ENCODE results near the gene BRCA2. TPM values are rescaled to one million over a fixed set of nuclear protein-coding genes. Genes with fewer than 3 reads are reported as not detected.

BRCA2 gene
- total RNA-seq, 4 donors from 2014 or later, result 0.49 to 2.1 (median 0.90) TPM

GRCh38 chr13:32419862-32420261 is 104.6 kb downstream of the BRCA2 start:
- intact Hi-C loops (cut with DNase I; ENCODE audit: low total_unique reads), result no loop called here
- no peak for DNase-seq (ENCODE audit: low spot score in 2 of 2)
- TF ChIP-seq POLR2A (IDR thresholded peaks at IDR 0.05), result no peak
- TF ChIP-seq, protein P1, sequence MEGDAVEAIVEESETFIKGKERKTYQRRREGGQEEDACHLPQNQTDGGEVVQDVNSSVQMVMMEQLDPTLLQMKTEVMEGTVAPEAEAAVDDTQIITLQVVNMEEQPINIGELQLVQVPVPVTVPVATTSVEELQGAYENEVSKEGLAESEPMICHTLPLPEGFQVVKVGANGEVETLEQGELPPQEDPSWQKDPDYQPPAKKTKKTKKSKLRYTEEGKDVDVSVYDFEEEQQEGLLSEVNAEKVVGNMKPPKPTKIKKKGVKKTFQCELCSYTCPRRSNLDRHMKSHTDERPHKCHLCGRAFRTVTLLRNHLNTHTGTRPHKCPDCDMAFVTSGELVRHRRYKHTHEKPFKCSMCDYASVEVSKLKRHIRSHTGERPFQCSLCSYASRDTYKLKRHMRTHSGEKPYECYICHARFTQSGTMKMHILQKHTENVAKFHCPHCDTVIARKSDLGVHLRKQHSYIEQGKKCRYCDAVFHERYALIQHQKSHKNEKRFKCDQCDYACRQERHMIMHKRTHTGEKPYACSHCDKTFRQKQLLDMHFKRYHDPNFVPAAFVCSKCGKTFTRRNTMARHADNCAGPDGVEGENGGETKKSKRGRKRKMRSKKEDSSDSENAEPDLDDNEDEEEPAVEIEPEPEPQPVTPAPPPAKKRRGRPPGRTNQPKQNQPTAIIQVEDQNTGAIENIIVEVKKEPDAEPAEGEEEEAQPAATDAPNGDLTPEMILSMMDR (IDR thresholded peaks at IDR 0.05), result no peak
- H3K4me3 ChIP-seq (ENCODE audit: low read depth, poor library complexity, severe bottlenecking), result no peak overlapping the region
- WGBS, 2 donors, result 95% methylated on average over 2 of the region's 2 CpGs

DNA sequence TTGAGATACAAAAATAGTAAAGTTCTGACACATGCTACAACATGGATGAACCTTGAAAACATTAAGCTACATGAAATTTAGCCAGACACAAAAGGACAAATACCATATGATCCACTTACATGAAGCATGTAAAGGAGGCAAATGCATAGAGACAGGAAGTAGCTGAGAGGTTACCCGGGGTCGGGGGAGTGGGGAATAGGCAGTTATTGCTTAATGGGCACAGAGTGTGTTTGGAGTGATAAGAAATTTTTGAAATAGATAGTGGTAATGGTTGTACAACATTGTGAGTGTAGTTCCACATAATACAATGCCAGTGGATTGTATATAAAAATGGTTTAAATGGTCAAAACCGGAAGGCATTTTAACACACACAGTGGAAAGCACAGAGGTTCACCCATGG is 108.3 kb downstream of the BRCA2 start:
- DNase-seq (ENCODE audit: low spot score in 2 of 2), result no peak
- intact Hi-C loops (cut with DNase I; ENCODE audit: low total_unique reads), result no loop called here
- 89% methylated on average over 3 of the region's 3 CpGs for WGBS, 2 donors
- no peak overlapping the region for H3K4me3 ChIP-seq (ENCODE audit: low read depth, poor library complexity, severe bottlenecking)
- no peak for TF ChIP-seq POLR2A (IDR thresholded peaks at IDR 0.05)
- TF ChIP-seq, protein P1 (IDR thresholded peaks at IDR 0.05), result no peak

GRCh38 chr13:32425158-32425557 is 109.8 kb downstream of the BRCA2 start:
- intact Hi-C loops (cut with DNase I; ENCODE audit: low total_unique reads), result no loop called here
- no peak overlapping the region for H3K4me3 ChIP-seq (ENCODE audit: low read depth, poor library complexity, severe bottlenecking)
- no peak for DNase-seq (ENCODE audit: low spot score in 2 of 2)
- TF ChIP-seq, protein P1 (IDR thresholded peaks at IDR 0.05), result no peak
- no peak for TF ChIP-seq POLR2A (IDR thresholded peaks at IDR 0.05)
- WGBS, 2 donors, result 88 to 90% methylated on average over 7 of the region's 7 CpGs

DNA sequence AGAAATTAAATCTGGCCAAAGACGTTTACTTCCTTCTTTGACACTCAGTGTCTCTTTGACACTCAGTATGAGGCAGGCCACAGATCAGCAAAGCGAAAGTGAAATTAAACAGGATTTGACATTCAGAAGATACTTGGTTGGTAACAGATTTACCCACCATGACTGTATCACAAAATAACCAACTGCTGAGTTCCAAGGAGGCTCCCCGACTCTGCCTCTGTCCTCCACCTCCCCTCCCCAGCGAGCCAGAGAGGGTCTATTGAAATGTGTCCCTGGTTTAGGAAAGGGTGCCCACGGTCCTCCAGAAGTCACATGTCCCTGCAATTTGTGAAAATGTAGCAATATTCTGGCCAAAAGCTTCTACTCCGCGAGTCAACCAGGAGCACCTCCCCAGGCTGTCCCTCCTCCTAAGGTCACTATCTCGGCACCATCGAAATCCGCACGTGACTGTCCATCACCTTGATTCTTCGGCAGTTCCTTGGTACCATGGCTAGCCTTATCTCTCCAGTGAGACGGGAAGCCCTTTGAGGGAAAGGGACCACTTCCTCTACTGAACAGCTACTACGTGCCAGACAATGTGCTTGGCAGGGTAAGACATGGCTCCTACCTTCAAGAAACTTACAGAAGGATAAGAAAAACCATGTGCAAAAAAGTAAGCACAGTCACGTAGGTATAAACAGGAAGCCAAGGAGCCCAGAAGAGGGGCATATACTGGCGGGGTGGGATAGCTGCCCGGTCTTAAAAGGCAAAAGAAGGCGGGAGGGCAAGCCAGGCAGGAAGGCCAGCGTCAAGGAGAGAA is 111.1 kb downstream of the BRCA2 start:
- TF ChIP-seq, protein P1 (IDR thresholded peaks at IDR 0.05), result no peak
- TF ChIP-seq POLR2A (IDR thresholded peaks at IDR 0.05), result no peak
- DNase-seq (ENCODE audit: low spot score in 2 of 2), result no peak
- intact Hi-C loops (cut with DNase I; ENCODE audit: low total_unique reads), result no loop called here
- WGBS, 2 donors, result 34 to 36% methylated on average over 19 of the region's 19 CpGs
- peak overlapping the region; percentile 74 for H3K4me3 ChIP-seq (ENCODE audit: low read depth, poor library complexity, severe bottlenecking)

DNA sequence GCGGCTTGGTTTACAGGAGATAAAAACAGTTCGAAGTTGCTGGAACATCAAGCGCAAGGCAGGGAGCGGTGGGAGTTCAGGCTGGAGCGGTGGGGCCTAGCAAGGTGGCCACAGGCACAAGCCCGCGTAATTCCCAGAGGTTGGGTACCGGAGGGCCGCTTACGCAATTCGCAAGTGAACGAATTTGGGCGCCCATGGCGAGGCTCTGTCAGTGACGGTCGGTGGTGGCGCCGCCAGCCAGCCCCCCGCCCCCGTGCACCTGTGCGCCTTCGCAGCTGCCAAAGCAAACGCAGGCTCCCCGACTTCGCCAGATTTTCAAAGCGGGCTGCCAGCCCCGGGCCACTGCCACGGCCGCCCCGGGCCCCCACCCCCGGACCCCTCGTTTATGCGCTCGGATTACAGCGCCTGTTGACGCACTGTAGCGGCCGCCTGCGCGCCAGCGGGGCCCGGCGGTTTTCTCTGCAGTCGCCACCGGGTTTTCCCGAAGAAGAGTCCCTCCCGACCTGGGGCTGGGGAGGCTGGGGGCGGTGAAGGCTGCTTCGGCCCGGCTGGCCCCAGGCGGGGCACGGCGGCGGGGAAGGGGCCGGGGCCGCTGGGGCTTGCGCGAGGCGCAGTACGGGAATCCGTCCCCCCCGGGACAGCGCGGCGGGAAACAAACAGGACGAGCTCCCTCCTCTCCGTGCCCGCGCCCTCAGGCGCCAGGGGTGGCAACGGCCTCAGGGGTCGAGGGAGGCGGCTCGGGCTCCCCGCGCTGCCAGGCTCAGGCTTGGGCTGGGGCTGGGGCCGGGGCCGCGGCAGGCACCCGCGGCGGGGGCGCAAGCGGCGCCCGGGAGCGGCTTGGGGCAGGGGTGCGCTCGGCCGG is 111.9 kb downstream of the BRCA2 start:
- WGBS, 2 donors, result 1 to 2% methylated on average over 24 to 37 of the region's 90 CpGs
- peak; percentile 47 to 90 for DNase-seq (ENCODE audit: low spot score in 2 of 2)
- peak overlapping the region; percentile 74 for H3K4me3 ChIP-seq (ENCODE audit: low read depth, poor library complexity, severe bottlenecking)
- TF ChIP-seq, protein P1 (IDR thresholded peaks at IDR 0.05), result no peak
- TF ChIP-seq POLR2A (IDR thresholded peaks at IDR 0.05), result no peak
- intact Hi-C loops (cut with DNase I; ENCODE audit: low total_unique reads), result no loop called here
